GM23338 (cell line): ENCODE data around the gene RABEPK. TPM values are rescaled to one million over a fixed set of nuclear protein-coding genes. Genes with fewer than 3 reads are reported as not detected.
A peak's percentile ranks its signal among the peaks of the same experiment; 100 is the strongest.

Experiments
- ATAC-seq: fragments of 200-7000 bp; cut with Tn5 transposase; 3 replicates; pipeline ENCODE4 v1.9.1; 2020
- DNase-seq: peaks from one replicate; pipeline ENCODE4 v3.0.0-alpha.2; 2015; ENCODE audit warnings: low spot score
- H2AFZ ChIP-seq: fragments of 200-600 bp; sonication (generic); 2 replicates; pipeline ENCODE4 v1.8.0; 2016; ENCODE audit warnings: antibody characterized with exemption, mild to moderate bottlenecking, moderate library complexity
- H3F3A ChIP-seq: fragments of 200-600 bp; sonication (generic); replicated peaks from 2 replicates; pipeline ENCODE4 v1.8.0; 2017; ENCODE audit warnings: antibody characterized with exemption, mixed run types, low read depth
- H3K27ac ChIP-seq: fragments of 200-600 bp; sonication (generic); 2 replicates; pipeline ENCODE4 v1.6.1; 2016; ENCODE audit warnings: low read depth
- H3K27me3 ChIP-seq: fragments of 200-600 bp; sonication (generic); 2 replicates; pipeline ENCODE4 v1.8.0; 2016; ENCODE audit warnings: mild to moderate bottlenecking, mixed run types, moderate library complexity; ENCODE audit not compliant: insufficient read depth
- H3K36me3 ChIP-seq: fragments of 200-600 bp; sonication (generic); 2 replicates; pipeline ENCODE4 v1.8.0; 2016; ENCODE audit warnings: mild to moderate bottlenecking; ENCODE audit not compliant: insufficient read depth
- H3K4me1 ChIP-seq: fragments of 200-600 bp; sonication (generic); 2 replicates; pipeline ENCODE4 v1.8.0; 2016; ENCODE audit warnings: mild to moderate bottlenecking, moderate library complexity; ENCODE audit not compliant: insufficient read depth
- H3K4me2 ChIP-seq: fragments of 200-600 bp; sonication (generic); 2 replicates; pipeline ENCODE4 v1.7.1; 2017; ENCODE audit warnings: mixed run types
- H3K4me3 ChIP-seq: fragments of 200-600 bp; sonication (generic); 2 replicates; pipeline ENCODE4 v1.6.1; 2016; ENCODE audit warnings: mixed run types
- H3K79me2 ChIP-seq: fragments of 200-600 bp; sonication (generic); replicated peaks from 2 replicates; pipeline ENCODE4 v1.8.0; 2017; ENCODE audit warnings: mild to moderate bottlenecking; ENCODE audit not compliant: insufficient read depth
- H3K9me2 ChIP-seq: fragments of 200-600 bp; sonication (generic); 2 replicates; pipeline ENCODE4 v1.8.0; 2017; ENCODE audit not compliant: insufficient read depth
- H4K20me1 ChIP-seq: fragments of 200-600 bp; sonication (generic); replicated peaks from 2 replicates; pipeline ENCODE4 v1.8.0; 2017; ENCODE audit warnings: mild to moderate bottlenecking; ENCODE audit not compliant: insufficient read depth
- H3K27ac Mint-ChIP-seq: 2 replicates; pipeline ENCODE4 v1.8.0; 2020; ENCODE audit warnings: inconsistent platforms, mild to moderate bottlenecking, moderate library complexity, mixed read lengths
- H3K27me3 Mint-ChIP-seq: 3 replicates; pipeline ENCODE4 v1.8.0; 2022; ENCODE audit warnings: low read depth, mild to moderate bottlenecking, moderate library complexity, mixed read lengths, inconsistent platforms; ENCODE audit not compliant: insufficient read depth, poor library complexity
- H3K36me3 Mint-ChIP-seq: 3 replicates; pipeline ENCODE4 v1.8.0; 2021; ENCODE audit warnings: low read depth, mild to moderate bottlenecking, inconsistent platforms, moderate library complexity, mixed read lengths
- H3K4me1 Mint-ChIP-seq: 3 replicates; pipeline ENCODE4 v1.8.0; 2020; ENCODE audit warnings: mild to moderate bottlenecking, inconsistent platforms, mixed read lengths
- H3K4me3 Mint-ChIP-seq: 3 replicates; pipeline ENCODE4 v1.8.0; 2021; ENCODE audit warnings: moderate library complexity, mild to moderate bottlenecking, inconsistent platforms, mixed read lengths
- H3K9me3 Mint-ChIP-seq: 3 replicates; pipeline ENCODE4 v1.8.0; 2020; ENCODE audit warnings: moderate library complexity, mild to moderate bottlenecking, inconsistent platforms, mixed read lengths
- CTCF ChIP-seq, 2 experiments: fragments of 200-600 bp in 1 of 2; sonication (generic) in 1 of 2; conservative IDR thresholded peaks; 2 replicates each; pipeline versions ENCODE4 v1.5.1 to v1.6.1; 2016 to 2017; ENCODE audit warnings: antibody characterized with exemption in 2 of 2, low read depth in 2 of 2, mild to moderate bottlenecking in 2 of 2, moderate library complexity in 1 of 2
- EZH2 ChIP-seq: fragments of 200-600 bp; sonication (generic); IDR thresholded peaks from one replicate; pipeline ENCODE4 v1.8.0; 2017; ENCODE audit warnings: antibody characterized with exemption, mild to moderate bottlenecking, low read depth; ENCODE audit not compliant: unreplicated experiment
- EZH2phosphoT487 ChIP-seq: fragments of 200-600 bp; sonication (generic); IDR thresholded peaks from one replicate; pipeline ENCODE4 v1.8.1; 2018; ENCODE audit warnings: antibody characterized with exemption; ENCODE audit not compliant: unreplicated experiment
- JUNB ChIP-seq: IDR thresholded peaks from one replicate; pipeline ENCODE4 v1.6.1; 2016; ENCODE audit warnings: antibody characterized with exemption; ENCODE audit not compliant: unreplicated experiment
- NANOG ChIP-seq: IDR thresholded peaks from 2 replicates; pipeline ENCODE4 v1.6.1; 2016; ENCODE audit warnings: antibody characterized with exemption, borderline replicate concordance
- POLR2AphosphoS5 ChIP-seq: IDR thresholded peaks from 2 replicates; pipeline ENCODE4 v1.6.1; 2016; ENCODE audit warnings: antibody characterized with exemption, low read depth
- REST ChIP-seq: IDR thresholded peaks from one replicate; pipeline ENCODE4 v1.6.1; 2018; ENCODE audit warnings: antibody characterized with exemption; ENCODE audit not compliant: unreplicated experiment
- STAT1 ChIP-seq: IDR thresholded peaks from one replicate; pipeline ENCODE4 v1.6.1; 2016; ENCODE audit warnings: antibody characterized with exemption; ENCODE audit not compliant: unreplicated experiment
- ZNF114 ChIP-seq: fragments of 250-450 bp; sonication (Bioruptor Pico); IDR thresholded peaks from 2 replicates; pipeline ENCODE4 v1.5.0; 2020; ENCODE audit warnings: mild to moderate bottlenecking, moderate library complexity
- ZNF331 ChIP-seq: fragments of 250-450 bp; sonication (Bioruptor Pico); IDR thresholded peaks from 2 replicates; pipeline ENCODE4 v1.5.0; 2020; ENCODE audit warnings: low read depth, mild to moderate bottlenecking, moderate library complexity
- ZNF462 ChIP-seq: fragments of 250-450 bp; sonication (Bioruptor Pico); IDR thresholded peaks from 2 replicates; pipeline ENCODE4 v1.5.0; 2020; ENCODE audit warnings: mild to moderate bottlenecking, moderate library complexity
- polyA plus RNA-seq: library from polyadenylated mRNA; unstranded; fragments of >200 nt; fragmentation: Nextera tagmentation; extraction: Ambion mirVana; gene quantifications from 2 replicates; pipeline ENCODE4 v1.2.1, GENCODE V29; 2016
- total RNA-seq: library from RNA; depleted of rRNA; stranded (reverse); fragments of >200 nt; shearing (Covaris generic); gene quantifications from 2 replicates; pipeline ENCODE4 v1.2.3, GENCODE V29; 2014
- TF ChIP-seq, protein P1 (sequence below): IDR thresholded peaks from 2 replicates; pipeline ENCODE4 v1.6.1; 2016; ENCODE audit warnings: antibody characterized with exemption

Gene RABEPK
- total and polyA plus RNA-seq, 2 experiments from 2014 or later, result 25.8 to 32.7 TPM

DNA sequence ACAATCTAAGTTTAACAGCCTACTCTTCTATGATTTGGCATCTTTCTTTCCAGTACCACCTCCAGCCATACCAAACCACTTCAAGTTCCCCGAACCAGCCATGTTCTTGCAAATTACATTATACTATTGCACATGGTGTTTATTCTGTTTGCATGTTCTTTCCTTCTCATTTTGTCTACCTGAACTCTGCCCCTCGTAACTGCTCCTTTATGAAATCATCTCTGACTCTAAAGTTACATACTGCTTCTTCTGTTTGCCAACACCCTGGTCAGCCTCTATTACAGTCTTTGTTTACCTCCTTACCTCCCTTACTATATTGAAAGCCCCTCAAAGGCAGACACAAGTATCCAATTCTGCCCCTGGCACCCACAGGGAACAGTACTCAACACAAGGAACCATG is 16.8 kb upstream of the RABEPK start:
- Histone ChIP-seq H3F3A (no peaks in the 10 kb centered on the region; the same call in 1 of the 2 replicates), H3K4me3 (no peak overlapping the region), H3K27ac (0 out of 2 replicates have a peak overlapping the region, but pooled peaks have one; percentile 50), H3K36me3 (no peaks in the 10 kb centered on the region), H3K4me2 (no peak overlapping the region), H4K20me1 (peaks cover 69% of the 10 kb centered on the region), H3K79me2 (peaks cover 100% of the 10 kb centered on the region), H3K27me3 (no peaks in the 10 kb centered on the region), H3K4me1 (peaks cover 8% of the 10 kb centered on the region; the same call in 1 of the 2 replicates), H2AFZ (no peak overlapping the region), H3K9me2 (no peaks in the 10 kb centered on the region)
- DNase-seq (no peak), ATAC-seq (no peak)
- no peak overlapping the region for H3K4me3 Mint-ChIP-seq
- no peaks in the 10 kb centered on the region for H3K36me3 Mint-ChIP-seq
- TF ChIP-seq EZH2phosphoT487, result no peak
- no peak for TF ChIP-seq ZNF331 (CRISPR knock-in tag)
- TF ChIP-seq, protein P1, sequence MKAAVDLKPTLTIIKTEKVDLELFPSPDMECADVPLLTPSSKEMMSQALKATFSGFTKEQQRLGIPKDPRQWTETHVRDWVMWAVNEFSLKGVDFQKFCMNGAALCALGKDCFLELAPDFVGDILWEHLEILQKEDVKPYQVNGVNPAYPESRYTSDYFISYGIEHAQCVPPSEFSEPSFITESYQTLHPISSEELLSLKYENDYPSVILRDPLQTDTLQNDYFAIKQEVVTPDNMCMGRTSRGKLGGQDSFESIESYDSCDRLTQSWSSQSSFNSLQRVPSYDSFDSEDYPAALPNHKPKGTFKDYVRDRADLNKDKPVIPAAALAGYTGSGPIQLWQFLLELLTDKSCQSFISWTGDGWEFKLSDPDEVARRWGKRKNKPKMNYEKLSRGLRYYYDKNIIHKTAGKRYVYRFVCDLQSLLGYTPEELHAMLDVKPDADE, result no peak
- no peak for TF ChIP-seq EZH2
- TF ChIP-seq ZNF462 (CRISPR knock-in tag), result no peak
- TF ChIP-seq POLR2AphosphoS5, result no peak
- no peak for TF ChIP-seq JUNB
- TF ChIP-seq STAT1, result no peak
- no peak for TF ChIP-seq NANOG
- no peak for TF ChIP-seq ZNF114 (CRISPR knock-in tag)
- TF ChIP-seq CTCF (conservative IDR thresholded peaks at IDR 0.05; ENCODE audit: low read depth in 2 of 2), result no peak
- no peak for TF ChIP-seq REST
- peaks cover 9% of the 10 kb centered on the region for H3K27me3 Mint-ChIP-seq
- H3K9me3 Mint-ChIP-seq, result no peaks in the 10 kb centered on the region
- no peak overlapping the region for H3K27ac Mint-ChIP-seq
- peaks cover 14% of the 10 kb centered on the region for H3K4me1 Mint-ChIP-seq
